Dendritic cell treated with granulocyte-macrophage colony-stimulating factor and Interleukin-4, amounts not matched to agents 40 ng/mL and 50 ng/mL, for 4 days (primary cell): ENCODE data around the gene SKIC8.

Experiments used
- H3K27ac Mint-ChIP-seq: one replicate; pipeline ENCODE4 v1.8.0; 2022; ENCODE audit warnings: mild to moderate bottlenecking, mixed read lengths
- H3K27me3 Mint-ChIP-seq: one replicate; pipeline ENCODE4 v1.8.0; 2022; ENCODE audit warnings: mild to moderate bottlenecking, mixed read lengths
- H3K36me3 Mint-ChIP-seq: one replicate; pipeline ENCODE4 v1.8.0; 2022; ENCODE audit warnings: low read depth, mixed read lengths
- H3K4me1 Mint-ChIP-seq: one replicate; pipeline ENCODE4 v1.8.0; 2022; ENCODE audit warnings: low read depth, mixed read lengths
- H3K4me3 Mint-ChIP-seq: one replicate; pipeline ENCODE4 v1.8.0; 2022; ENCODE audit warnings: mild to moderate bottlenecking, moderate library complexity, mixed read lengths
- H3K9me3 Mint-ChIP-seq: one replicate; pipeline ENCODE4 v1.8.0; 2022; ENCODE audit warnings: mixed read lengths
- intact Hi-C: fragments of 100-400 bp; cut with micrococcal nuclease; formaldehyde crosslinking; loops from one replicate; pipeline ENCODE4 v1.15.0; 2022

Gene SKIC8

GRCh38 chr15:78243491-78243941, 55.9 kb downstream of the SKIC8 start:
- no peak overlapping the region for H3K4me3 Mint-ChIP-seq
- H3K27me3 Mint-ChIP-seq: peaks cover 1% of the 10 kb centered on the region
- H3K27ac Mint-ChIP-seq: no peak overlapping the region
- H3K4me1 Mint-ChIP-seq: peaks cover 5% of the 10 kb centered on the region
- H3K36me3 Mint-ChIP-seq: no peaks in the 10 kb centered on the region
- intact Hi-C loops: loop anchor here (5.0 kb wide), 1 partner anchor 111 kb away; the partner anchor contains the start of gene CIB2
- no peaks in the 10 kb centered on the region for H3K9me3 Mint-ChIP-seq

GRCh38 chr15:78243058-78243457, 56.4 kb downstream of the SKIC8 start:
- peaks cover 5% of the 10 kb centered on the region for H3K4me1 Mint-ChIP-seq
- intact Hi-C loops: loop anchor here (5.0 kb wide), 1 partner anchor 111 kb away; the partner anchor contains the start of gene CIB2
- no peak overlapping the region for H3K4me3 Mint-ChIP-seq
- H3K27ac Mint-ChIP-seq: no peak overlapping the region
- peaks cover 1% of the 10 kb centered on the region for H3K27me3 Mint-ChIP-seq
- no peaks in the 10 kb centered on the region for H3K36me3 Mint-ChIP-seq
- no peaks in the 10 kb centered on the region for H3K9me3 Mint-ChIP-seq

- Mint-ChIP-seq H3K27me3 (peaks cover 1% of the 10 kb centered on the region), H3K4me1 (peaks cover 5% of the 10 kb centered on the region), H3K9me3 (no peaks in the 10 kb centered on the region), H3K36me3 (no peaks in the 10 kb centered on the region), H3K4me3 (no peak overlapping the region), H3K27ac (no peak overlapping the region)
- intact Hi-C loops: loop anchor here (5.0 kb wide), 1 partner anchor 110 kb away; the partner anchor contains the start of gene CIB2
Observed at GRCh38 chr15:78242128-78242527, 57.3 kb downstream of the SKIC8 start.

- Mint-ChIP-seq H3K9me3 (no peaks in the 10 kb centered on the region), H3K27ac (no peak overlapping the region), H3K36me3 (no peaks in the 10 kb centered on the region), H3K4me1 (peaks cover 5% of the 10 kb centered on the region), H3K27me3 (peaks cover 1% of the 10 kb centered on the region), H3K4me3 (no peak overlapping the region)
- intact Hi-C loops: loop anchor here (1.0 to 5.0 kb wide), 4 partner anchors 109 to 330 kb away; partner anchors contain the start of gene CIB2
Observed at GRCh38 chr15:78241017-78241416, 58.4 kb downstream of the SKIC8 start.

GRCh38 chr15:78239811-78240210, 59.6 kb downstream of the SKIC8 start:
- peaks cover 2% of the 10 kb centered on the region for H3K4me1 Mint-ChIP-seq
- no peaks in the 10 kb centered on the region for H3K36me3 Mint-ChIP-seq
- no peak overlapping the region for H3K4me3 Mint-ChIP-seq
- peaks cover 1% of the 10 kb centered on the region for H3K27me3 Mint-ChIP-seq
- H3K27ac Mint-ChIP-seq: no peak overlapping the region
- intact Hi-C loops: loop anchor here (2.0 to 5.0 kb wide), 3 partner anchors 108 to 329 kb away; partner anchors contain the start of gene CIB2
- H3K9me3 Mint-ChIP-seq: no peaks in the 10 kb centered on the region

GRCh38 chr15:78237146-78237545, 62.3 kb downstream of the SKIC8 start:
- intact Hi-C loops: no loop called here
- peaks cover 1% of the 10 kb centered on the region for H3K27me3 Mint-ChIP-seq
- H3K4me1 Mint-ChIP-seq: no peaks in the 10 kb centered on the region
- no peak overlapping the region for H3K4me3 Mint-ChIP-seq
- H3K27ac Mint-ChIP-seq: no peak overlapping the region
- H3K36me3 Mint-ChIP-seq: no peaks in the 10 kb centered on the region
- no peaks in the 10 kb centered on the region for H3K9me3 Mint-ChIP-seq

- H3K36me3 Mint-ChIP-seq: no peaks in the 10 kb centered on the region
- intact Hi-C loops: no loop called here
- H3K4me1 Mint-ChIP-seq: no peaks in the 10 kb centered on the region
- no peaks in the 10 kb centered on the region for H3K9me3 Mint-ChIP-seq
- no peaks in the 10 kb centered on the region for H3K27me3 Mint-ChIP-seq
- H3K27ac Mint-ChIP-seq: no peak overlapping the region
- H3K4me3 Mint-ChIP-seq: no peak overlapping the region
Observed at GRCh38 chr15:78236491-78236890, 62.9 kb downstream of the SKIC8 start.

- intact Hi-C loops: no loop called here
Observed at GRCh38 chr15:78234515-78235040, 64.8 kb downstream of the SKIC8 start, which contains the start of gene ACSBG1. ACSBG1 (minus strand) TSS chr15:78234565; CDS start chr15:78234501, 64 bp downstream.

GRCh38 chr15:78233496-78233895, 65.9 kb downstream of the SKIC8 start:
- Mint-ChIP-seq H3K27me3 (no peaks in the 10 kb centered on the region), H3K36me3 (no peaks in the 10 kb centered on the region), H3K27ac (no peak overlapping the region), H3K4me1 (no peaks in the 10 kb centered on the region), H3K9me3 (no peaks in the 10 kb centered on the region), H3K4me3 (no peak overlapping the region)
- intact Hi-C loops: no loop called here

More at GRCh38 chr15:78234515-78235040, 64.8 kb downstream of the SKIC8 start, which contains the start of gene ACSBG1:
- no peaks in the 10 kb centered on the region for H3K27me3 Mint-ChIP-seq
- H3K36me3 Mint-ChIP-seq: no peaks in the 10 kb centered on the region
- H3K4me1 Mint-ChIP-seq: no peaks in the 10 kb centered on the region
- H3K27ac Mint-ChIP-seq: no peak within 1 kb of the TSS
- H3K4me3 Mint-ChIP-seq: no peak within 1 kb of the TSS
- H3K9me3 Mint-ChIP-seq: no peaks in the 10 kb centered on the region
